WERI-Rb-1 (cell line): Measurements from ENCODE around the gene WNT3.

Source experiments
- DNase-seq: peaks from one replicate; pipeline ENCODE4 v3.0.0-alpha.2; 2020
- H3K27ac ChIP-seq: fragments of 250-450 bp; sonication (Bioruptor Pico); 2 replicates; pipeline ENCODE4 v1.5.1; 2020; ENCODE audit warnings: mild to moderate bottlenecking, moderate library complexity
- H3K27me3 ChIP-seq: fragments of 250-450 bp; sonication (Bioruptor Pico); 2 replicates; pipeline ENCODE4 v1.5.1; 2021; ENCODE audit warnings: mild to moderate bottlenecking, low read depth, moderate library complexity; ENCODE audit not compliant: insufficient read depth, severe bottlenecking
- H3K36me3 ChIP-seq: fragments of 250-450 bp; sonication (Bioruptor Pico); 2 replicates; pipeline ENCODE4 v1.5.1; 2020; ENCODE audit warnings: mild to moderate bottlenecking, moderate library complexity
- H3K4me3 ChIP-seq: 2 replicates; pipeline ENCODE4 v1.5.1; 2011; ENCODE audit warnings: low read depth, mild to moderate bottlenecking, control low read depth, low read length
- H3K9me3 ChIP-seq: fragments of 250-450 bp; sonication (Bioruptor Pico); 2 replicates; pipeline ENCODE4 v1.5.1; 2021; ENCODE audit warnings: mild to moderate bottlenecking, moderate library complexity; ENCODE audit not compliant: severe bottlenecking
- TF ChIP-seq, protein P1 (sequence below): IDR thresholded peaks from 2 replicates; pipeline ENCODE4 v1.5.1; 2011; ENCODE audit warnings: low read depth, mild to moderate bottlenecking, control low read depth, inconsistent platforms, low read length

Gene WNT3

GRCh38 chr17:46833840-46834208 lies 15.3 kb upstream of the WNT3 start:
- Histone ChIP-seq H3K4me3 (no peak overlapping the region), H3K36me3 (no peaks in the 10 kb centered on the region), H3K9me3 (no peaks in the 10 kb centered on the region), H3K27me3 (no peaks in the 10 kb centered on the region), H3K27ac (no peak overlapping the region)
- TF ChIP-seq, protein P1, sequence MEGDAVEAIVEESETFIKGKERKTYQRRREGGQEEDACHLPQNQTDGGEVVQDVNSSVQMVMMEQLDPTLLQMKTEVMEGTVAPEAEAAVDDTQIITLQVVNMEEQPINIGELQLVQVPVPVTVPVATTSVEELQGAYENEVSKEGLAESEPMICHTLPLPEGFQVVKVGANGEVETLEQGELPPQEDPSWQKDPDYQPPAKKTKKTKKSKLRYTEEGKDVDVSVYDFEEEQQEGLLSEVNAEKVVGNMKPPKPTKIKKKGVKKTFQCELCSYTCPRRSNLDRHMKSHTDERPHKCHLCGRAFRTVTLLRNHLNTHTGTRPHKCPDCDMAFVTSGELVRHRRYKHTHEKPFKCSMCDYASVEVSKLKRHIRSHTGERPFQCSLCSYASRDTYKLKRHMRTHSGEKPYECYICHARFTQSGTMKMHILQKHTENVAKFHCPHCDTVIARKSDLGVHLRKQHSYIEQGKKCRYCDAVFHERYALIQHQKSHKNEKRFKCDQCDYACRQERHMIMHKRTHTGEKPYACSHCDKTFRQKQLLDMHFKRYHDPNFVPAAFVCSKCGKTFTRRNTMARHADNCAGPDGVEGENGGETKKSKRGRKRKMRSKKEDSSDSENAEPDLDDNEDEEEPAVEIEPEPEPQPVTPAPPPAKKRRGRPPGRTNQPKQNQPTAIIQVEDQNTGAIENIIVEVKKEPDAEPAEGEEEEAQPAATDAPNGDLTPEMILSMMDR = no peak
- no peak for DNase-seq

DNA sequence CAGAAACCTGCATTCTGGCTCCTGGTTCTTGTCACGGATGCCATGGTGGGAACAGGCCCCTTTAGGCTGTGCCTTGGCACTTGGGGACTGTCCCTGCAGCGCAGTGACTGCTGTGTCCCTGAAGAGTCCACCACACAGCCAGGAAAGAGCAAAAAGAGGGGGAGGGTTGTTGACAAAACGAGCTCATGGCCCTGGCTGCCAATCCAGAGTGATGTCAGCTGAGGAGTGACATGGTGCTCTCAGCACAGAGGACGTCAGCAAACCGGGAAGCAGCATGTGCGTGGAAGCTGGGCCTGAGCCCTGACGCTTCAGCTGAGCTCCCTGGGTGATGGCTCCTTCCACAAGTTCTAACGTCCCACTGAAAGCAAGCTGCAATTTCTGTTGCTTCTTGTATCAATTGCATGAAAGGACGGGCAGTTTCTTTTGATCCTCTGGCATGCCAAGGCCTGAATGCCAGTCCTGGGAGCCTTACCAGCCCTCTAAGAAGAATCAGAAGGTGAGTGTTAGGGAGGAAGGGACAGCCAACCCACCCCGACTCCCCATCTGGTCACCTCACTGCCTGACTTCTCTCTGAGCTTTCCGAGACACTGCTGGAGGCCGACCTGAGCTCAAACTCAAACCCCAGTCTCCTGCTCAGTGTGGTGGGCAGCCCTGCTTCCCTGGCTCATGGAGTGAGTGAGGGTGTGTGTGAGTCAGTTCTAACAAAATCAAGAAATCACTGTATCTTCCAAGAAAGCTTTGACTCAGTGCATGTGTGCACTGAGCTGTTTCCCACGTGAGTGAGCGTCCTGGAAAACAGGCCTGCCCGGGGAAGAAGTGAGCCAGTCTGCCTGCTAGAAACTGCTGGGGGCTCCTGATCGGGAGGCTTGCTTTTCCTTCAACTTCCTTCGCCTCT lies 14.7 kb upstream of the WNT3 start:
- no peak overlapping the region for H3K27ac ChIP-seq
- no peaks in the 10 kb centered on the region for H3K36me3 ChIP-seq
- no peaks in the 10 kb centered on the region for H3K27me3 ChIP-seq
- DNase-seq = no peak
- H3K4me3 ChIP-seq = no peak overlapping the region
- no peaks in the 10 kb centered on the region for H3K9me3 ChIP-seq
- TF ChIP-seq, protein P1 = no peak

- Histone ChIP-seq H3K36me3 (no peaks in the 10 kb centered on the region), H3K27me3 (no peaks in the 10 kb centered on the region), H3K27ac (no peak overlapping the region), H3K4me3 (no peak overlapping the region), H3K9me3 (no peaks in the 10 kb centered on the region)
- TF ChIP-seq, protein P1 = no peak
- DNase-seq = no peak
These were observed 13.9 kb upstream of the WNT3 start for GRCh38 chr17:46832331-46832821.

GRCh38 chr17:46831573-46832330 lies 13.3 kb upstream of the WNT3 start:
- Histone ChIP-seq H3K36me3 (no peaks in the 10 kb centered on the region), H3K9me3 (no peaks in the 10 kb centered on the region), H3K27ac (no peak overlapping the region), H3K4me3 (no peak overlapping the region), H3K27me3 (no peaks in the 10 kb centered on the region)
- TF ChIP-seq, protein P1 = no peak
- no peak for DNase-seq

DNA sequence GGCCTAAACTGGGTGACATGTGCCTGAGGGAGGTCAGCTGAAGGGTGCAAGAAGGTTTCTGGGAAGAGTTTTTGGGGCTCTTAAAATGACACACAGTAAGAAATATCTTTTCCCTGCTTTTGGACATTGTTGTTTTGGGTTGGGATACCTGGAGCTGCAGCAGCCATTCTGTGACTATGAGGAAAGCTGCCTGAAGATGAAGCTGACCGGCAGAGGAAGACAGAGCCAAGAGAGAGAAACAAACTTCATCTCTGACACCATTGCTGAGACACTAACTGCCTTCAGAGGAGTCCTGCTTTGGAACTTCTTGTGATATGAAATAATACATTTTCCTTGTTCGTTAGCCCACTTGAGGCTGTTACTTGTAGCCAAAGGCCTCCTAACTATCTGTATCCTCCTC lies 8.8 kb upstream of the WNT3 start:
- H3K36me3 ChIP-seq = no peaks in the 10 kb centered on the region
- no peaks in the 10 kb centered on the region for H3K27me3 ChIP-seq
- no peak for DNase-seq
- no peak overlapping the region for H3K4me3 ChIP-seq
- no peaks in the 10 kb centered on the region for H3K9me3 ChIP-seq
- TF ChIP-seq, protein P1 = no peak
- H3K27ac ChIP-seq = no peak overlapping the region
